ENCODE results near the gene TMEM190. TPM values are rescaled to one million over a fixed set of nuclear protein-coding genes. Genes with fewer than 3 reads are reported as not detected.

Gene TMEM190
- total RNA-seq, 2 experiments from 2014 or later = not detected

DNA sequence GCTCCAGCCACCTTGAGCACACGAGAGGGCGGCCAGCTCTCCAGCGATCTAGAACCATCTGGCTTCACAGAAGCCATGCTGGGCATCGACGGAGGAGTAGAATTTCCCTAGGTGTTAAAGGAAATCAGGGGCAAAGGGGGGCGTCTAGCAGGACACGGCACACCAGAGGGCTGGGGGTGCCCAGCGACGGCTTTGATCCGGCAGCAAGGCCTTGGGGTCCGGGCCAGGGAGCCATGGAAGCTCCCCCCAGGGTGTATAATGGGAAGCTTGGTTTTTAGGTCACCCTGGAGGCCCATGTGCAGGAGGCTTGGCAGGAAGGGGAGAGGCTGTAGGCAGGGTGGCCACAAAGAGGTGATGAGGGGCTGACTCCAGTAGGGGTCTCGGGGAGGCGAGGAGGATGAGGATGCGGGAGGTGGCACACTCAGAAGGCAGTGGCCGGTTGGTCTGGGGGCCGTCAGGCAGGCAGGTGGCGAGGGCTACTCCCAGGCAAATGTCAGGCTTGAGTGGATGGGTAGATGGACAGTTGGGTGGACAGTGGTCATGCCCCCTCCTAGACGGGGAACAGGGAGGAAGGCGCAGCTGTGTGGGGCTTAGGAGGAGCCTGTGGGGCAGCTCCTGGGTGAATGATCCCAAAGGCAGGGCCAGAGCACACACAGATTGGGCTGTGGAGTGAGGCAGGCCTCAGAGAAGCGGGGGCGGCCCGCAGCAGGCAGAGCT is 31.4 kb upstream of the TMEM190 start:
- Mint-ChIP-seq H3K9me3 (no peaks in the 10 kb centered on the region), H3K4me3 (no peak overlapping the region), H3K36me3 (ENCODE audit: low read depth) (peaks cover 2% of the 10 kb centered on the region), H3K27me3 (no peaks in the 10 kb centered on the region), H3K4me1 (peaks cover 11% of the 10 kb centered on the region), H3K27ac (no peak overlapping the region)
- POLR2A ChIA-PET = no interaction called here
- CTCF ChIA-PET = no interaction called here
- DNase-seq = no peak

DNA sequence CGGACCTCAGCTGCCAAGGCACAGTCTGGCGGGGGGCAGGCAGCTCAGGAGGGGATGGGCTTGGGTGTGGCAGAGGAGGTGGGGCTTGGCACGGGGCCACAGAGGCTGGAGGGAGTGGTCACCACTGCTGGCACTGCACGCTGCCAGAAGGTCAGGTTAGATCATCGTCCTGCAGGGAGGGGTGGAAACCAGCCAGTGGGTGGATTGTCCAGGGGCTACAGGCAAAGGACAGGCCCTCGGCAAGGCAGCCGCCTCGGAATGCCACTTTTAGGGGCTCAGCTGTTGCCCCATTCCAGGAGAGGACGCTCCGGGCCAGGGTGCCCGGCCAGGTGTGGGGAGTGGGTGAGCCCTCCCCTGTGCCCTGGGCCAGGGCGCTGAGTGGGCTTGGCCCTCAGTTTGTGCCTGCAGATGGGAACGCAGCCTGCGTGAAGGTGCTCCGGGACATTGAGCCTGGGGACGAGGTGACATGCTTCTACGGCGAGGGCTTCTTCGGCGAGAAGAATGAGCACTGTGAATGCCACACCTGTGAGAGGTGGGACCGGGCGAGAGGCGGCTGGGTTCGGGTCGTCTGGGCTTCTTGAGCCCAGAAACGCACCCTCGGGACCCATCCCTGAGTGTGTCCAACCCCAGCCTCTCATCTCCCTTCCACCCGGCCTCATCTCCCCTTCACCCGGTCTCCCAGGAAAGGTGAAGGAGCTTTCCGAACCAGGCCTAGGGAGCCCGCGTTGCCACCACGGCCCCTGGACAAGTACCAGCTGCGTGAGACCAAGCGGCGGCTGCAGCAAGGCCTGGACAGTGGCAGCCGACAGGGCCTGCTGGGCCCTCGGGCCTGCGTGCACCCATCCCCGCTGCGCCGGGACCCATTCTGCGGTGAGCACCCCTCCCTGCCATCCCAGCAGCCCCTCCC is 30.6 kb upstream of the TMEM190 start:
- H3K4me3 Mint-ChIP-seq = no peak overlapping the region
- no peaks in the 10 kb centered on the region for H3K9me3 Mint-ChIP-seq
- H3K36me3 Mint-ChIP-seq (ENCODE audit: low read depth) = peaks cover 2% of the 10 kb centered on the region
- POLR2A ChIA-PET = no interaction called here
- CTCF ChIA-PET = interaction anchor here (0.6 kb wide), 1 partner anchor 10 kb away, joined by 6 read pairs; no protein-coding TSS in a partner anchor
- peaks cover 6% of the 10 kb centered on the region for H3K4me1 Mint-ChIP-seq
- no peak overlapping the region for H3K27ac Mint-ChIP-seq
- peaks cover under 1% of the 10 kb centered on the region for H3K27me3 Mint-ChIP-seq
- no peak for DNase-seq

GRCh38 chr19:55346725-55347441 is 29.7 kb upstream of the TMEM190 start:
- Mint-ChIP-seq H3K4me1 (peaks cover 4% of the 10 kb centered on the region), H3K4me3 (no peak overlapping the region), H3K36me3 (ENCODE audit: low read depth) (no peaks in the 10 kb centered on the region), H3K27me3 (peaks cover 8% of the 10 kb centered on the region), H3K9me3 (no peaks in the 10 kb centered on the region), H3K27ac (no peak overlapping the region)
- DNase-seq = no peak
- ChIA-PET POLR2A (no interaction called here), CTCF (interaction anchor here (0.6 kb wide), 1 partner anchor 109 kb away, joined by 3 read pairs; no protein-coding TSS in a partner anchor)

GRCh38 chr19:55347442-55348009 is 29.1 kb upstream of the TMEM190 start:
- ChIA-PET POLR2A (no interaction called here), CTCF (interaction anchor here (0.6 kb wide), 1 partner anchor 110 kb away, joined by 3 read pairs; no protein-coding TSS in a partner anchor)
- H3K27me3 Mint-ChIP-seq = peaks cover 14% of the 10 kb centered on the region
- DNase-seq = no peak
- no peak overlapping the region for H3K27ac Mint-ChIP-seq
- H3K4me1 Mint-ChIP-seq = peaks cover 5% of the 10 kb centered on the region
- H3K36me3 Mint-ChIP-seq (ENCODE audit: low read depth) = no peaks in the 10 kb centered on the region
- H3K9me3 Mint-ChIP-seq = no peaks in the 10 kb centered on the region
- no peak overlapping the region for H3K4me3 Mint-ChIP-seq

DNA sequence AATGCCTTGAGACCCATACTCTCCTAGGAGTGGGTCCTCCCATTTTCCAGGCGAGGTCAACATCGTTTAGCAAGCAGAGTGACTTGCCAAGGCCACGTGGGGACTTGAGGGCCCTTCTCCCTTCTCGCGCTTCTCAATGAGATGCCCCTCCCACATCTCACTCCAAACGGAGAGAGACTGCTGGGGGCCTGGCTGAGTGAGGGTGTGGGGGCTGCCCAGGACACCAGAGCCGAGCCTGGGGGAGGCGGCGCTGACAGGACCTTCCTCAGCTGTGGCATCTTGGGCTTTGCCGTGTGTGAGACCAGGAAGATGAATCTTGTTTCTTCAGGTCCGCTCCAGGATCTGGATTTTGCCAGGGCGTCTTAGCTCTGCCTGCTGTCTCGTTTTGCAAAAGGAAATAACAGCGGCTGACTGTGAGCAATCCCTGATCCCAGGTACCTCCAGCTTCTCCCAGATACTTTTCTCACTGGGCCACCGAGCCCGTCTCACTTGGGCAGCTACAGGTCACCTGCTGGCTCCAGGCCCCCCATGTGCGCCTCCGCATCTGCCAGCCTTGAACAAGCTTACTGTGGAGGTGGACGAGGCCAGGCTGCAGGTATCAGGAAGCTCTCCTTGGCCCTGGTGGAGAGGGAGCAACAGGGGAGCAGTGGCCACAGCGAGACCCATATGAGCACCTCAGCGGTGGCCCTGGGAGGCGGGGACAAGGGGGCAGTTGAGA is 28.1 kb upstream of the TMEM190 start:
- DNase-seq = no peak
- no peaks in the 10 kb centered on the region for H3K9me3 Mint-ChIP-seq

GRCh38 chr19:55350620-55351315 is 25.9 kb upstream of the TMEM190 start:
- peaks cover 18% of the 10 kb centered on the region for H3K4me1 Mint-ChIP-seq

More for the DNA sequence above, 28.1 kb upstream of the TMEM190 start:
- no peak overlapping the region for H3K27ac Mint-ChIP-seq
- H3K36me3 Mint-ChIP-seq (ENCODE audit: low read depth) = no peaks in the 10 kb centered on the region
- POLR2A ChIA-PET = no interaction called here
- H3K4me3 Mint-ChIP-seq = no peak overlapping the region
- H3K4me1 Mint-ChIP-seq = peaks cover 15% of the 10 kb centered on the region
- H3K27me3 Mint-ChIP-seq = peaks cover 23% of the 10 kb centered on the region
- CTCF ChIA-PET = interaction anchor here (1.3 to 1.5 kb wide), 2 partner anchors 10 to 27 kb away, joined by 3 to 5 read pairs; no protein-coding TSS in a partner anchor

DNA sequence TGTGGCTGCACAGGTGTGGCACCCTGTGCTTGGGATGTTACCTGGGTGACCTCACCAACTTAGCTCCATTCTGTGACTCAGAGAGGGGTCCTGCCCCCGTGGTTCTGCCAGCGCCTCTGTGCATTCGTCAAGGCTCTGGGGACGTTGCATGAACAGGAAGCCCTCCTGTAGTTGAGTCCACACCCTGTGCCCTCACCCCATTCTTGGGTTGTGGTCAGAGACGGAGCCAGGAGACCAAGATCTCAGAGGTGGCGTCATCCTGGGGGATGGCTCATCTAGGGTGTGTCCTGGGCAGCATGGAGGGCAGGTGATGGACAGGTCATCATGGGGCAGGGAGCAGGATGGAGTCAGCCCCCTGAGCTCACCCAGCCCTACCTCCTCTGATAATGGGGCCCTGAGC is 24.6 kb upstream of the TMEM190 start:
- H3K4me1 Mint-ChIP-seq = peaks cover 18% of the 10 kb centered on the region
- ChIA-PET POLR2A (no interaction called here), CTCF (interaction anchor here (1.6 kb wide), 1 partner anchor 192 kb away, joined by 3 read pairs; no protein-coding TSS in a partner anchor)
- no peak overlapping the region for H3K27ac Mint-ChIP-seq
- no peak for DNase-seq
- H3K9me3 Mint-ChIP-seq = no peaks in the 10 kb centered on the region
- H3K4me3 Mint-ChIP-seq = no peak overlapping the region
- no peaks in the 10 kb centered on the region for H3K36me3 Mint-ChIP-seq (ENCODE audit: low read depth)
- H3K27me3 Mint-ChIP-seq = peaks cover 43% of the 10 kb centered on the region

More at GRCh38 chr19:55350620-55351315, 25.9 kb upstream of the TMEM190 start:
- Mint-ChIP-seq H3K9me3 (no peaks in the 10 kb centered on the region), H3K27ac (peak overlapping the region; percentile 68), H3K27me3 (peaks cover 37% of the 10 kb centered on the region), H3K4me3 (no peak overlapping the region), H3K36me3 (ENCODE audit: low read depth) (no peaks in the 10 kb centered on the region)
- CTCF ChIA-PET = interaction anchor here (0.8 to 1.4 kb wide), 2 partner anchors 12 to 21 kb away, joined by 3 to 4 read pairs; no protein-coding TSS in a partner anchor
- POLR2A ChIA-PET = no interaction called here
- no peak for DNase-seq

DNA sequence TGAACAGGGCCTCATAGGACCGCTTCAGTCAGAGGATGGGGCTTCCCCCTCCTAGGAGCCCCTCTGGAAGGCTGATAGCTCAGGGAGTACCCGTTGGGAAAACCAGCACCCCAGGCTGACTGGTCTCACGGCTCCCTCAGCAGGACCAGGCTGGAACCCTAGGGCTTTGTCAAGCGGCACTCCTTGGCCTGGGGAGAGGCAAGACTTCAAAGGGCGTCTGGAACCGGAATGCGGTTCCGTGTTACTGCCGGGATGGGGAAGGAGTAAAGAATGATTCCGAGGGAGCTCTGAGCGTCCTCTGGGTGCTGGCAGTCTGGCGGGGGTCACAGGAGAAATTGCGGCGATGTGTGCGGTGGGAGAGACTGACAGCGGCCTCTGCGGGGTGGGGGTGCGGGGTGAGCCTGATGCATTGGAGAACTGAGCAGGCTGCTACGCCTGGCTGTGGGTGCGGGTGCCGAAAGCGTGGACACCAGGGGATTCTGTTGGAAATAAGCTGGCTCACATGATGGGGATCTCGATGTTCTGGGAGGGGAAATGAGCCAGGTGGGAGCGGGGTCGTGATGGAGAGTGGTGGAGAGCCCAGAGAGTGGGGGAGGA is 24.0 kb upstream of the TMEM190 start:
- POLR2A ChIA-PET = no interaction called here
- H3K4me3 Mint-ChIP-seq = peak overlapping the region; percentile 17
- DNase-seq = no peak
- no peak overlapping the region for H3K27ac Mint-ChIP-seq
- H3K4me1 Mint-ChIP-seq = peaks cover 18% of the 10 kb centered on the region
- CTCF ChIA-PET = interaction anchor here (1.3 to 1.6 kb wide), 2 partner anchors 124 to 193 kb away, joined by 3 read pairs; partner anchors contain the start of gene ZNF628
- no peaks in the 10 kb centered on the region for H3K9me3 Mint-ChIP-seq
- H3K27me3 Mint-ChIP-seq = peaks cover 48% of the 10 kb centered on the region
- no peaks in the 10 kb centered on the region for H3K36me3 Mint-ChIP-seq (ENCODE audit: low read depth)

DNA sequence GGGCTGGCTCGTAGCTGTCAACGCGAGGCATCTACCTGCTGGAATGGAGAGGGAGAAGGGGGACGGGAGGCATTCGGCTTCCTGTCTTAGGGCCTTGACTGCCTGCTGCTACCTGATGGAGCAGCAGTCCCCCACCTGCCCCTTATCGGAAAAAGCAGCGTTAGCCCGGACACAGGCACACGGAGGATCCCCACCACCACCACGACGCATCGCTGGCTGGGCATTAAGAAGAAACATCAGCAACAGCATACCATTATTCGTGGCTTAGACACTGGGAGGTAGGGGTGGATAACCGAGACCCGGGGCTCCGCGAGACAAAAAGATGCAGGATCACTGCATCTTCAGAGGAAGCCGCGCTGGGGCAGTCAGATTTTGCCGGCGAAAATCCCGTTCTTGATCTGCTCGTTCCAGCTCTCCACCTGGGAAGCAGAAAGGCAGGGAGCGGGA is 23.2 kb upstream of the TMEM190 start:
- no peak for DNase-seq
- ChIA-PET CTCF (interaction anchor here (1.0 to 1.6 kb wide), 3 partner anchors 13 to 193 kb away, joined by 3 read pairs; partner anchors contain the start of gene ZNF628), POLR2A (no interaction called here)
- Mint-ChIP-seq H3K9me3 (no peaks in the 10 kb centered on the region), H3K27me3 (peaks cover 48% of the 10 kb centered on the region), H3K4me1 (peaks cover 18% of the 10 kb centered on the region), H3K4me3 (peak overlapping the region; percentile 54), H3K27ac (no peak overlapping the region), H3K36me3 (ENCODE audit: low read depth) (no peaks in the 10 kb centered on the region)

DNA sequence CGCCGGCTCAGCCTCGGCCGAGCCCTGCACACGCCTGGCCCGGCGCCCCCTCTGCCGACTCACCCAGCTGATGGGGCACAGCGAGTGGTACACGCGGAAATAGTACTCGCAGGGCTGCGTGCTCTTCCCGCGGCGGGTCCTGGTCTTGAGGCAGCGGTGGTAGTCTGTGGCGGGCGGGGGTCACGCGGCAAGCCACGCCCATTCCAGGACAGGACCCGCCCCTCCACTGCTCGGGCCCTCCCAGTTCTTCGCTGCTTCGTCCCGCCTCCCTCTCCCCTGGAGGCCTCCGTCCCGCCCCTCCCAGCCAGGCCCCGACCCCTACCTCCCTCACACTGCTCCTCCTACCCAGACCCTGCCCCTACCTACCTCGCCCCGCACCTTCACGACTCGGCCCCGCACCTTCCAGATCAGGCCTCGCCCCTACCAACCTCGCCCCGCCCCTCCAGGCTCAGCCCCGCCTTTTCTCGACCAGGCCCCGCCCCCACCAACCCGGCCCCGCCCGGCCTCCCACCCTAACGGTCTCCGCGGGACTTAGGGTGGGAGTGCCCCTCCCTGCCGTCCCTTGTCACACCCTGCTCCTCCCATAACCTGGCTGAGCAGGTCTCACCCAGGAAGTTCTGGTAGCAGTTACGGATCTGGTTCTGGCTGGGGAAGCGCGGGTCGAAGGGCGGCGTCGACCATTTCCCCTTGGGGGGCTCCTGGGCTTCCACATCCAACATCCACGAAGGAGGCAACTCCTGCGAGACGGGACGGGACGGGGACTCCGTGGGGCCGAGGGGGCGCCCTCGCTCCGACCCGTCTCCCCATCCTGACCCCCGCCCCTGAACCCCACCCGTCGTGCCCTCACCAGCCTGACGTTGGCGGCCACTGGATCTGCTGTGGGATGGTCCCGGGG is 22.6 kb upstream of the TMEM190 start:
- CTCF ChIA-PET = interaction anchor here (1.0 to 1.3 kb wide), 2 partner anchors 13 to 122 kb away, joined by 3 read pairs; partner anchors contain the start of gene ZNF628
- Mint-ChIP-seq H3K27me3 (peaks cover 48% of the 10 kb centered on the region), H3K9me3 (no peaks in the 10 kb centered on the region), H3K4me1 (peaks cover 18% of the 10 kb centered on the region), H3K27ac (peak overlapping the region; percentile 14), H3K36me3 (ENCODE audit: low read depth) (no peaks in the 10 kb centered on the region), H3K4me3 (peak overlapping the region; percentile 54)
- peak; percentile 48 for DNase-seq
- POLR2A ChIA-PET = no interaction called here

Measured in activated CD4-positive, alpha-beta T cell treated with anti-CD3 and anti-CD28 coated beads, Interleukin-2, amount 10 ng/mL, durations not matched to agents 7 days and 5 days (primary cell).